22Rv1 (cell line): Measurements from ENCODE around the gene PRDX3.

Experiments used
- H3K27ac ChIP-seq: fragments of 450-650 bp; 2 replicates; pipeline ENCODE4 v1.5.1; 2017
- ZFX ChIP-seq: fragments of 450-650 bp; IDR thresholded peaks from 2 replicates; pipeline ENCODE4 v1.6.1; 2017; ENCODE audit warnings: antibody characterized with exemption, borderline replicate concordance
- TF ChIP-seq, protein P1 (sequence below): fragments of 450-650 bp; IDR thresholded peaks from 2 replicates; pipeline ENCODE4 v1.5.1; 2017; ENCODE audit warnings: mild to moderate bottlenecking

The PRDX3 gene

DNA sequence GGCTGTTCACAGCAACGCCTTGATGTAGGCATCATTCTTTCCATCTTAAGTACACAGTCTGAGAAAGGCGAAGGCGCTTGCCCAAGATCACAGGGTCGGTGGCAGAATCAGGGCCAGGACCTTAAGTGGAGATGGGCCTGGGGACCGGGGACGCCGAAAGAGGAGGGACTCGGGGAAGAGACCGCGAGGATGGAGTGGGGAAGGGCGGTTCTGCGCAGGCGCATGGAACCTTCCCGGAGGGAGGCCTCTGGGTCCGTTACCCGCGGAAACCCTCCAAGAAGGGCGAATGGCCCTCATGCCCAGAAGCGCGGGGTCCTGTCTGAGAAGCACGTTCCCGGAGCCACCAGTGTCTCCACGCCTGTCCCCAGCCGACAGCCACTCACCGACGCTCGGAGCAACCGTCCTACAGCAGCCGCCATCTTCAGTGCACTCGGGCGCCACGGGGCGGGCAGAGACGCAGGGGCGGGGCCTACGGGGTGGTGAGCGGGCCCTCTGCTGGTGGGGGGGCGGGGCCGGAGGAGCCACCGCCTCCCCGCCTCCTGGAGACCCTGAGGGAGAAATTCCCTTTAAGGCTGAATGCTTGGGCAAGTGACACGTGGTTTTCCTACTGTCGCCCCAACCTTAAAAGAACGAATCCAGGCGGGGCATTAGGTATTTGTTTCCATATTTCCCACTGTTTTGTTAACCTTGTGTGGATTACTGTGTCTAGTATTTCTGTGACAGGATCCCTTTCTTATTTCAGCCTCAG, at the start of gene PRDX3:
TSS of gene PRDX3 (minus strand) at position 441 of the 748 bp plus-strand sequence. CDS start at position 419, 22 bp downstream.
- peak within 1 kb of the TSS; percentile 74 for H3K27ac ChIP-seq
- TF ChIP-seq, protein P1, sequence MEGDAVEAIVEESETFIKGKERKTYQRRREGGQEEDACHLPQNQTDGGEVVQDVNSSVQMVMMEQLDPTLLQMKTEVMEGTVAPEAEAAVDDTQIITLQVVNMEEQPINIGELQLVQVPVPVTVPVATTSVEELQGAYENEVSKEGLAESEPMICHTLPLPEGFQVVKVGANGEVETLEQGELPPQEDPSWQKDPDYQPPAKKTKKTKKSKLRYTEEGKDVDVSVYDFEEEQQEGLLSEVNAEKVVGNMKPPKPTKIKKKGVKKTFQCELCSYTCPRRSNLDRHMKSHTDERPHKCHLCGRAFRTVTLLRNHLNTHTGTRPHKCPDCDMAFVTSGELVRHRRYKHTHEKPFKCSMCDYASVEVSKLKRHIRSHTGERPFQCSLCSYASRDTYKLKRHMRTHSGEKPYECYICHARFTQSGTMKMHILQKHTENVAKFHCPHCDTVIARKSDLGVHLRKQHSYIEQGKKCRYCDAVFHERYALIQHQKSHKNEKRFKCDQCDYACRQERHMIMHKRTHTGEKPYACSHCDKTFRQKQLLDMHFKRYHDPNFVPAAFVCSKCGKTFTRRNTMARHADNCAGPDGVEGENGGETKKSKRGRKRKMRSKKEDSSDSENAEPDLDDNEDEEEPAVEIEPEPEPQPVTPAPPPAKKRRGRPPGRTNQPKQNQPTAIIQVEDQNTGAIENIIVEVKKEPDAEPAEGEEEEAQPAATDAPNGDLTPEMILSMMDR, result peak; percentile 20
- TF ChIP-seq ZFX, result no peak

DNA sequence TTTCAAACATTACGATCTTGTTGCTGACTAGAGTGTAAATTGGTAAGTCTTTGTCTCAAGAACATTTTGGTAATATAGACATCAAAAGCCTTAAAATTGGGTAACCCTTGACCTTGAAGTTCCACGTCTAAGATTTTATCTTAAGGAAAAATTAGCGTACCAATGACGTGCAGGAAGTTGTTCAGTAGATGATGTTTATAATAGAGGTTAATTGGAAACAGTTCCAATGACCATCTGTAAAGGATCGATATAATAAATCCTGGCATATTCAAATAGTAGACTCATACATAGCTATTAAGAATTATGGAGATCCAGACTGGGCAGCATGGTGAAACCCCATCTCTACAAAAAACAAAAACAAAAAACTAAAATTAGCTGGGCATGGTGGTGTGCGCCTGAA, 49.2 kb upstream of the PRDX3 start:
- TF ChIP-seq, protein P1, result no peak
- TF ChIP-seq ZFX, result no peak
- H3K27ac ChIP-seq, result no peak overlapping the region

DNA sequence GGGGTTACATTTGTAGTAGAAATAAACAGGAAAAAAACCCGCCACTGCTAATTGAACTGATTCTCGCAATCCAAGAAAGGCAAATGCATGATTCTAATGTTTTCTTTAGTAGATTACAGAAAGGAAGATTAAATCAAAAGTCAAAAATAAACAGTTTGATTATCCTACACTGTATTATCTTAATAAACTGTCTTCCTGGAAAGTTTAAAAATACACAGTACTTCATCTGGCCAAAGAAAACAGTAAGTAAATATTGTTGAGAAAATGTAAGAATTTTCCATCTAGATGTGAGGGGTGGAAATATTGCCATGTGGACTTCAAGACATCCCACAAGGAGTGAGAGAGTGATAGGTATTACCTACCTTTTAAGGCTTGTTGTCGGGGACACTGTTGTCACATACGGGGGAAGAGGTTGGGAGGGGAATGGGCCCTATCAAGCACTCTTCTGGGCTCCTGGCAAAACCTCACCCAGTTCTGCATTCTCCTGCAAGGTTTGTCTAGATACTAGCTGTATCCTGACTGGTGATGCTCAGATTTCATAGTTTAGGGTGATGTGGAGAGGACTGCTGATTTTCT, 46.6 kb upstream of the PRDX3 start:
- TF ChIP-seq ZFX, result no peak
- TF ChIP-seq, protein P1, result no peak
- no peak overlapping the region for H3K27ac ChIP-seq

DNA sequence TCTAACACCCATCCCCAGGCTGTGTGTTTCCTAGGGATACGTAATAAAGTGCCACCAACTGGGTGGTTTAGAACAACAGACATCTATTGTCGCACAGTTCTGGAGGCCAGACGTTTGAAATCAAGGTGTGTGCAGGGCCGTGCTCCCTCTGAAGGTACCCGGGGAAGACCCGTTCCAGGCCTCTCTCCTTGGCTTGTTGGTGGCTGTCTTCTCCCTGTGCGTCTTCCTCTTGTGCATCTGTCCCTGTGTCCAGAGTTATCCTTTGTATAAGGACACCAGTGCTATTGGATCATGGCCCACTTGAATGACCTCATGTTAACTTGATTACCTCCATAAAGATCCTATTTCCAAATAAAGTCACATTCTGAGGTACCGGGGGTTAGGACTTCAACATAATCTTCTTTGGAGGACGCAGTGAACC, 44.4 kb upstream of the PRDX3 start:
- TF ChIP-seq ZFX, result no peak
- TF ChIP-seq, protein P1, result no peak
- H3K27ac ChIP-seq, result no peak overlapping the region

DNA sequence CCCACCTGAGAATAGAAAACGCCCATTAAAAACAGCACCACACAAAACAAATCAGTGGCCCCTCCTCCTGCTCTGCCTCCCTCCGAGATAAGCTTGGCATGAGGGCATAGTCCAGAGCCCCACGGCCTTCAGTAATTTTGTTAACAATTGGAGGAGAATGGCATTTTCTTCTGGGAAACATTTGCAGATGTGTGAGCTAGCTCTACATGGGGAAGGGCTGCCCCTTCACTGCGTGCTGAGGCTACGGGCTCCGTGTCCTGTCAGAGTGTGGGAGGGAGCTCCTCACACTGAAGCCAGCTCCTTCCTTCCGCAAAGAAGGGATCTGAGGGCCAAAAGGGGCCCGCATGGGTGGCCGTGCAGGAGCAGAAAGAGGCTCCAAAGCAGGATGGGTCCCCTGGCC, 43.9 kb upstream of the PRDX3 start:
- TF ChIP-seq ZFX, result no peak
- TF ChIP-seq, protein P1, result no peak
- no peak overlapping the region for H3K27ac ChIP-seq

DNA sequence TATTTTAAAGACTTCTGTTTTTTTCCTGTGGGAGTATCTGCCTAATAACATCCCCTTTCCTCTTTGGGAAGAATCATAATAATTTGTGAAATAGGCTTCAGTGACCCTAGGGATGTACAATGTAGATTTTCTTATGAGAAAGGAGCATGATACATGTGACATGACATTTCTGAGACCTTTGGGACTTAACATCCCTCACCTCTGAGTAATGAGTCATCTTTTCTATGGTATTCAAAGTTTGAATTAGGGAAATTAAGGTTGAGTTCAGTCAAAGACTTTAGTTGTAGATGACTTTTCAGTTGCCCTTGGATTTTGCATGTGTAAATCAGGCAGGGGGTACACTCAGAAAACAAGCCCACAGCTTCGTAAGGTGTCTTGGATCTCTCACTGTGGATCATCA, 43.1 kb upstream of the PRDX3 start:
- TF ChIP-seq ZFX, result no peak
- TF ChIP-seq, protein P1, result no peak
- H3K27ac ChIP-seq, result no peak overlapping the region

DNA sequence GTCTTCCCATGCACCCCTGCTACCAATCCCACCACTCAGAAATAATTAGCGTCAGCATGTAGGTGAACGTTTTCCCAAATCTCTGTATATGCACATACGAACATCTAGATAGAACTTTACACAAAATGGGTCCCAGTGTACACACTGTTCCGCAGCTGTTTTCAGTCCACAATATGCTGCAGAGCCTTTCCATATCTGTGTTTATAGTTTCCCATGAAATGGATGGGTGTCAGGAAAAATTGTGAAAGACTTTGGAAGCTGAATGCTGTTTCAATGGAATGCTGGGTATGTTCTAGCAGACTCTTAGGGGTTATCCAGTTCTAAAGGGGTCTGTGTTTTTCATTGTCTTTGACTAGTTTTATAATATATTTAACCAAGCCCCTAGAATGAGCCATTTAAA, 42.6 kb upstream of the PRDX3 start:
- no peak overlapping the region for H3K27ac ChIP-seq
- TF ChIP-seq, protein P1, result no peak
- TF ChIP-seq ZFX, result no peak
